HepG2 (cell line): ENCODE data around the gene CCT6A. TPM values are rescaled to one million over a fixed set of nuclear protein-coding genes. Genes with fewer than 3 reads are reported as not detected.
A peak's percentile ranks its signal among the peaks of the same experiment; 100 is the strongest.

Experiments
- ADNP ChIP-seq: sonication (generic); formaldehyde crosslinking; IDR thresholded peaks from 2 replicates; pipeline ENCODE4 v1.4.0; 2020; ENCODE audit warnings: missing genetic modification reagents
- AKAP8 ChIP-seq: sonication (generic); formaldehyde crosslinking; IDR thresholded peaks from 2 replicates; pipeline ENCODE4 v1.5.1; 2020; ENCODE audit warnings: mild to moderate bottlenecking, missing genetic modification reagents
- CBX2 ChIP-seq, 2 experiments: fragments of 200-600 bp in 1 of 2; sonication (generic); formaldehyde crosslinking in 1 of 2; IDR thresholded peaks; 2 replicates each; pipeline versions ENCODE4 v1.7.0 to v1.8.1; 2018 to 2022; ENCODE audit warnings: low read depth in 2 of 2, low read length in 1 of 2, mild to moderate bottlenecking in 1 of 2, missing genetic modification reagents in 1 of 2
- KDM5B ChIP-seq: sonication (generic); formaldehyde crosslinking; IDR thresholded peaks from 2 replicates; pipeline ENCODE4 v1.4.0; 2020; ENCODE audit warnings: missing genetic modification reagents, mild to moderate bottlenecking, borderline replicate concordance
- ONECUT2 ChIP-seq: sonication (generic); formaldehyde crosslinking; IDR thresholded peaks from 2 replicates; pipeline ENCODE4 v1.4.0; 2020; ENCODE audit warnings: missing genetic modification reagents
- PAWR ChIP-seq: sonication (generic); formaldehyde crosslinking; IDR thresholded peaks from 2 replicates; pipeline ENCODE4 v1.4.0; 2020; ENCODE audit warnings: missing genetic modification reagents, mild to moderate bottlenecking, borderline replicate concordance
- PHF5A ChIP-seq: IDR thresholded peaks from one replicate; pipeline ENCODE4 v1.6.1; 2018; ENCODE audit warnings: low read depth, missing genetic modification reagents; ENCODE audit not compliant: unreplicated experiment
- SOX6 ChIP-seq, 2 experiments: fragments of 450-650 bp in 1 of 2; sonication (generic) in 1 of 2; formaldehyde crosslinking in 1 of 2; IDR thresholded peaks; 2 replicates each; pipeline versions ENCODE4 v1.4.0 to v1.6.1; 2017 to 2020; ENCODE audit warnings: antibody characterized with exemption in 1 of 2, mild to moderate bottlenecking in 1 of 2, missing genetic modification reagents in 1 of 2
- SUZ12 ChIP-seq: fragments of 150-350 bp; IDR thresholded peaks from 2 replicates; pipeline ENCODE4 v1.6.1; 2014; ENCODE audit warnings: low read depth, low read length
- TCF12 ChIP-seq, 2 experiments: fragments of 450-650 bp in 1 of 2; sonication (generic) in 1 of 2; formaldehyde crosslinking in 1 of 2; IDR thresholded peaks; 2 replicates each; pipeline versions ENCODE4 v1.6.1 to v1.8.0; 2017 to 2022; ENCODE audit warnings: antibody characterized with exemption in 1 of 2, mild to moderate bottlenecking in 1 of 2, missing genetic modification reagents in 1 of 2, moderate library complexity in 1 of 2
- ZNF329 ChIP-seq: sonication (generic); formaldehyde crosslinking; IDR thresholded peaks from 2 replicates; pipeline ENCODE4 v1.9.0; 2021; ENCODE audit warnings: low read depth, mild to moderate bottlenecking, missing genetic modification reagents
- polyA plus RNA-seq, 8 experiments: library from polyadenylated mRNA; depleted of rRNA in 3 of 8; stranded (reverse) in 7 of 8; unstranded in 1 of 8; fragments of >200 nt; fragmentation: Illumina TruSeq in 4 of 8; extraction: Trizol in 4 of 8; gene quantifications; 2 replicates each; pipeline versions ENCODE4 v1.2.1 to v1.2.3, GENCODE V29; 2011 to 2016; ENCODE audit warnings: low read depth in 4 of 8, missing spikeins in 1 of 8, mixed read lengths in 1 of 8; ENCODE audit not compliant: insufficient read depth in 1 of 8
- total RNA-seq, 5 experiments: library from RNA; depleted of rRNA; stranded (reverse); fragments of >200 nt; fragmentation: Illumina TruSeq; extraction: Trizol; gene quantifications; 2 replicates each; pipeline ENCODE4 v1.2.3, GENCODE V29; 2016; ENCODE audit warnings: low read depth in 1 of 5
- TF ChIP-seq, protein P1 (sequence below): IDR thresholded peaks from 2 replicates; pipeline ENCODE4 v1.6.1; 2016; ENCODE audit warnings: low read depth, control low read depth
- TF ChIP-seq, protein P2 (sequence below): sonication (generic); formaldehyde crosslinking; conservative IDR thresholded peaks from 2 replicates; pipeline ENCODE4 v1.5.0; 2020; ENCODE audit warnings: missing genetic modification reagents
- TF ChIP-seq, protein P3 (sequence below): sonication (generic); formaldehyde crosslinking; IDR thresholded peaks from 2 replicates; pipeline ENCODE4 v1.4.0; 2020; ENCODE audit warnings: low read depth, missing genetic modification reagents
- TF ChIP-seq, protein P4 (sequence below): sonication (generic); formaldehyde crosslinking; IDR thresholded peaks from 2 replicates; pipeline ENCODE4 v1.4.0; 2020; ENCODE audit warnings: mild to moderate bottlenecking, low read depth, missing genetic modification reagents
- TF ChIP-seq, protein P5 (sequence below): sonication (generic); formaldehyde crosslinking; IDR thresholded peaks from 2 replicates; pipeline ENCODE4 v1.8.0; 2022; ENCODE audit warnings: missing genetic modification reagents, mild to moderate bottlenecking, inconsistent platforms, borderline replicate concordance

CCT6A gene
- total and polyA plus RNA-seq, 2 of the 13 experiments (the other 11 are each of a cell fraction or from before 2014, with no cell fraction given) = 219 to 292 TPM

DNA sequence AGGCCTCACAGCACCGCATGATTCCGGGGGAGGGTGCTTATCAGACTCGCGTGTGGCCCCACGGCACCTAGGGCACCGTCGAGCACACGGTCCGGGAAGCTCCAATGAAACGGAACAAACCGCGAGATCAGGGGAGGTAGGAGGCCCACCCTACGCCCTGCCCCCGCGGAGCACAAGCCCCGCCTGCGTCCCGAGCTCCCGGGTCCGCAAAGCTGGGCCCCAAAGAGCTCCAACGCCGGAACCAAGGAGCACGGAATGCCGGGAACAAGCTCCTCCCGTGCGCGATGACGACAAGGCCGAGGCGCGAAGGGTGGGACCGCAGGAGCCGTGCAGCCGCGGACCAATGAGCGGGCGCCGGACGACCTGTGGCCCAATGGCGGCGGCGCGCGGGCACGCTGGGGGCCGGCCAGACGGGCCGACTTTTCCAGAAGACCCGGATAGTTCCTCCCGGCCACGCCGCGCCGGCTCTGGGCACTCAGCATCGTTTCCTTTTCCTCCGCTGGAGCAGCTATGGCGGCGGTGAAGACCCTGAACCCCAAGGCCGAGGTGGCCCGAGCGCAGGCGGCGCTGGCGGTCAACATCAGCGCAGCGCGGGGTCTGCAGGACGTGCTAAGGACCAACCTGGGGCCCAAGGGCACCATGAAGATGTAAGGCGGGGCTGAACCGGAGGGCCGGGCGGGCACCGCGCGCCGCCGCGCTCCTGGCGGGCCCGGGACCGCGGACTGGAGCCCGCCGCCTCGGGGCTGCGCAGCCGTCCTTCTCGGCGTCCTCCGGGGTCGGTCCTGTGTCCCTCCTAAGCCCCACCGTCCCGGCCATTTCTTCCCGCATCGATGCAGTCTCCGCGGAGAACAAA is at the start of gene CCT6A, which contains the start of gene PSPH (continued):
- TF ChIP-seq, protein P1, sequence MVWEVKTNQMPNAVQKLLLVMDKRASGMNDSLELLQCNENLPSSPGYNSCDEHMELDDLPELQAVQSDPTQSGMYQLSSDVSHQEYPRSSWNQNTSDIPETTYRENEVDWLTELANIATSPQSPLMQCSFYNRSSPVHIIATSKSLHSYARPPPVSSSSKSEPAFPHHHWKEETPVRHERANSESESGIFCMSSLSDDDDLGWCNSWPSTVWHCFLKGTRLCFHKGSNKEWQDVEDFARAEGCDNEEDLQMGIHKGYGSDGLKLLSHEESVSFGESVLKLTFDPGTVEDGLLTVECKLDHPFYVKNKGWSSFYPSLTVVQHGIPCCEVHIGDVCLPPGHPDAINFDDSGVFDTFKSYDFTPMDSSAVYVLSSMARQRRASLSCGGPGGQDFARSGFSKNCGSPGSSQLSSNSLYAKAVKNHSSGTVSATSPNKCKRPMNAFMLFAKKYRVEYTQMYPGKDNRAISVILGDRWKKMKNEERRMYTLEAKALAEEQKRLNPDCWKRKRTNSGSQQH = no peak
- TF ChIP-seq, protein P2, sequence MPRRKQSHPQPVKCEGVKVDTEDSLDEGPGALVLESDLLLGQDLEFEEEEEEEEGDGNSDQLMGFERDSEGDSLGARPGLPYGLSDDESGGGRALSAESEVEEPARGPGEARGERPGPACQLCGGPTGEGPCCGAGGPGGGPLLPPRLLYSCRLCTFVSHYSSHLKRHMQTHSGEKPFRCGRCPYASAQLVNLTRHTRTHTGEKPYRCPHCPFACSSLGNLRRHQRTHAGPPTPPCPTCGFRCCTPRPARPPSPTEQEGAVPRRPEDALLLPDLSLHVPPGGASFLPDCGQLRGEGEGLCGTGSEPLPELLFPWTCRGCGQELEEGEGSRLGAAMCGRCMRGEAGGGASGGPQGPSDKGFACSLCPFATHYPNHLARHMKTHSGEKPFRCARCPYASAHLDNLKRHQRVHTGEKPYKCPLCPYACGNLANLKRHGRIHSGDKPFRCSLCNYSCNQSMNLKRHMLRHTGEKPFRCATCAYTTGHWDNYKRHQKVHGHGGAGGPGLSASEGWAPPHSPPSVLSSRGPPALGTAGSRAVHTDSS (CRISPR knock-in tag) = no peak
- TF ChIP-seq, protein P3, sequence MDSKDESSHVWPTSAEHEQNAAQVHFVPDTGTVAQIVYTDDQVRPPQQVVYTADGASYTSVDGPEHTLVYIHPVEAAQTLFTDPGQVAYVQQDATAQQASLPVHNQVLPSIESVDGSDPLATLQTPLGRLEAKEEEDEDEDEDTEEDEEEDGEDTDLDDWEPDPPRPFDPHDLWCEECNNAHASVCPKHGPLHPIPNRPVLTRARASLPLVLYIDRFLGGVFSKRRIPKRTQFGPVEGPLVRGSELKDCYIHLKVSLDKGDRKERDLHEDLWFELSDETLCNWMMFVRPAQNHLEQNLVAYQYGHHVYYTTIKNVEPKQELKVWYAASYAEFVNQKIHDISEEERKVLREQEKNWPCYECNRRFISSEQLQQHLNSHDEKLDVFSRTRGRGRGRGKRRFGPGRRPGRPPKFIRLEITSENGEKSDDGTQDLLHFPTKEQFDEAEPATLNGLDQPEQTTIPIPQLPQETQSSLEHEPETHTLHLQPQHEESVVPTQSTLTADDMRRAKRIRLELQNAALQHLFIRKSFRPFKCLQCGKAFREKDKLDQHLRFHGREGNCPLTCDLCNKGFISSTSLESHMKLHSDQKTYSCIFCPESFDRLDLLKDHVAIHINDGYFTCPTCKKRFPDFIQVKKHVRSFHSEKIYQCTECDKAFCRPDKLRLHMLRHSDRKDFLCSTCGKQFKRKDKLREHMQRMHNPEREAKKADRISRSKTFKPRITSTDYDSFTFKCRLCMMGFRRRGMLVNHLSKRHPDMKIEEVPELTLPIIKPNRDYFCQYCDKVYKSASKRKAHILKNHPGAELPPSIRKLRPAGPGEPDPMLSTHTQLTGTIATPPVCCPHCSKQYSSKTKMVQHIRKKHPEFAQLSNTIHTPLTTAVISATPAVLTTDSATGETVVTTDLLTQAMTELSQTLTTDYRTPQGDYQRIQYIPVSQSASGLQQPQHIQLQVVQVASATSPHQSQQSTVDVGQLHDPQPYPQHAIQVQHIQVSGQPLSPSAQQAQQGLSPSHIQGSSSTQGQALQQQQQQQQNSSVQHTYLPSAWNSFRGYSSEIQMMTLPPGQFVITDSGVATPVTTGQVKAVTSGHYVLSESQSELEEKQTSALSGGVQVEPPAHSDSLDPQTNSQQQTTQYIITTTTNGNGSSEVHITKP (CRISPR knock-in tag) = no peak
- TF ChIP-seq CBX2 (IDR thresholded peaks at IDR 0.05; ENCODE audit: low read depth, low read length) = no peak
- no peak for TF ChIP-seq CBX2 (CRISPR knock-in tag; IDR thresholded peaks at IDR 0.05; ENCODE audit: low read depth)
- TF ChIP-seq KDM5B = peak; percentile 91
- no peak for TF ChIP-seq SUZ12
- TF ChIP-seq TCF12 (IDR thresholded peaks at IDR 0.05) = no peak
- TF ChIP-seq TCF12 (CRISPR knock-in tag; IDR thresholded peaks at IDR 0.05) = 0 out of 2 replicates have a peak, but pooled peaks have one; percentile 60
- TF ChIP-seq SOX6 (IDR thresholded peaks at IDR 0.05) = no peak
- TF ChIP-seq SOX6 (CRISPR knock-in tag; IDR thresholded peaks at IDR 0.05) = peak; percentile 72
- TF ChIP-seq PHF5A (CRISPR knock-in tag) = peak; percentile 25
- 0 out of 2 replicates have a peak, but pooled peaks have one; percentile 25 for TF ChIP-seq ZNF329 (CRISPR knock-in tag)
- peak; percentile 50; the same call in 1 of the 2 replicates for TF ChIP-seq AKAP8 (CRISPR knock-in tag)
- TF ChIP-seq PAWR = no peak
- TF ChIP-seq, protein P4, sequence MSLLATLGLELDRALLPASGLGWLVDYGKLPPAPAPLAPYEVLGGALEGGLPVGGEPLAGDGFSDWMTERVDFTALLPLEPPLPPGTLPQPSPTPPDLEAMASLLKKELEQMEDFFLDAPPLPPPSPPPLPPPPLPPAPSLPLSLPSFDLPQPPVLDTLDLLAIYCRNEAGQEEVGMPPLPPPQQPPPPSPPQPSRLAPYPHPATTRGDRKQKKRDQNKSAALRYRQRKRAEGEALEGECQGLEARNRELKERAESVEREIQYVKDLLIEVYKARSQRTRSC (CRISPR knock-in tag) = no peak
- no peak for TF ChIP-seq ADNP
- TF ChIP-seq, protein P5, sequence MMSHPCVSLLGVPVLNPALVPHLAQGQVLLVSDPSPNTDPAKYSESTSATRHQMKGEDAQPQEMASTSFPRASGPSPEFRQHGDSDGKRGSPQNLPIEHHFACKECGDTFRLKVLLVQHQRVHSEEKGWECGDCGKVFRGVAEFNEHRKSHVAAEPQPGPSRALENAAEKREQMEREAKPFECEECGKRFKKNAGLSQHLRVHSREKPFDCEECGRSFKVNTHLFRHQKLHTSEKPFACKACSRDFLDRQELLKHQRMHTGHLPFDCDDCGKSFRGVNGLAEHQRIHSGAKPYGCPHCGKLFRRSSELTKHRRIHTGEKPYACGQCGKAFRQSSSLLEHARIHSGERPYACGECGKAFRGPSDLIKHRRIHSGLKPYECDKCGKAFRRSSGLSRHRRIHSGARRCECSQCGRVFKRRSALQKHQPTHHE = peak; percentile 80; the same call in 1 of the 2 replicates
- TF ChIP-seq ONECUT2 = no peak
